ENCODE measurements around the gene TEX2. TPM values are rescaled to one million over a fixed set of nuclear protein-coding genes. Genes with fewer than 3 reads are reported as not detected.
A peak's percentile ranks its signal among the peaks of the same experiment; 100 is the strongest.
"Not testable (repeated sequence)": the region's sequence is repeated elsewhere in the genome, so short reads cannot be mapped to it uniquely, and the experiment has no call there.

The TEX2 gene
- total RNA-seq, 1 donor from 2014 or later: 34.9 TPM

DNA sequence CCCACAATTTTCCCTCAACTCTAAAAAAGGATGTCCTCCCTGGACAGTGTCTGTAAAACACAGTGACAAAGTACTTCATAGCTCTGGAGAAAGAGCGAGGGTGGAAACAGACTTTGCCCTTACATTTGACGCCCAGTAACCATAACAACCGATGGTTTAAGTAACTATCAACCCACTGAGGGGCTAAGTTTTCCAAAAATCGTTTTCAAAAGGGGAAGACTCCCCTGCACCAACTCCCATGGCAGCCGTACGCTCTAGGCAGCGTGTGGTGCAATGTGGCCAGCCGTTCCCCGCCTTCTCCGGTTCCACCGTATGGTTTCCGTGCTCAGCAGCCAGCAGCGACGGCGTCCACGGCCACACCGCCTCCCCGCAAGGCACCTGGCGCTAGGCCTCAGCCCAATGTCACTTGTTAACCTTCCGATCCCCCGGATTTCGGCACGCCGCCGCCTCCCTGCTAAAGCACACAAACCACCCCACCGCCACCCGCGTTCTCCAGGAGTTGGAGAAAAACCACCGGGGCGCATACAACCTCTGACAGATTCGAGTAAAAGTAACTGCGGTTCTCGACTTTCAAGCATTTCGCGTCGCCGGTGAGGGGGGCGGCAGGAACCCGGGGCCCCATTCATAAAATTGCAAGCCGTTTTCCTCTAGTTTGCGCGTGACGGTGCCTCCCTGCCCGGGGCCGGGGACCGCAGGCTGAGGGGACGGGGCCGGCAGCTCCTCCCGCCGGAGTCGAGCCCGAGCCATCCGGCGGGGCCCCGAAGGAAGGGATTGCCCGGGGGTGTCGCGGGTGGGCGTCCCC, 661 bp downstream of the TEX2 start:
- DNase-seq: peak; percentile 45

DNA sequence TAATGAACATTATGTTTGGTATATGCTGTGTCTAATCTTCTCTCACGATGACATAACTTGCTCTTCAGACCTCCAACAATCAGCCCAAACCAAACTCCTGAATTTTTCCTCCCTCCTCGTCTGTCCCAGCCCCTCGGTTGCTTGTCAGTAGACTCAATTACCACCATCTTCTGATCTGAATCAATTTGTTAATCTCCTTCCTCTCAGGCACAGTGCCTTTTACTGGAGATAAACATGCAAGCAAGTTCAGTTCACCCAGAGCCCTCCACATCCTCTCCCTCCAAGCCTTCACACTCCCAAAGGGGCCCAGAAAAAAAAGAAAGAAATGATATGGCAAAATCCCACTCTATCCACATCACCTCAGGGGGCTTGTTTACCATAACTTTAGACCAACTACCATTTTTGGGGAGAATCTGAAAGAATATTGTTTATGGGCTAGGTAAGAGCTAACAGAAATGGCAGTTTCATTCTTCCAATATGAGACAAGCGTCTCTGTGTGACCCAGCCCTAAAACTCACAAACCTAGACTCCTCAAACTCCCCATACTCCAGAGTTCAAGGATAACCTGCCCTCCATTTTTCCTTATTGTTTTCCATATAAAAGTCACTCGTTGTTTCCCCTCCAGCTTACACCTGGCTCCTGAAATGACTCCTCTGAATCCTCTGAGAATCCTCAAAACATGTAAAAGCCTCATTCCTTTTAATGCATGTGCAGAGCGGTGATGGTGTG, 1.5 kb downstream of the TEX2 start:
- DNase-seq: no peak

DNA sequence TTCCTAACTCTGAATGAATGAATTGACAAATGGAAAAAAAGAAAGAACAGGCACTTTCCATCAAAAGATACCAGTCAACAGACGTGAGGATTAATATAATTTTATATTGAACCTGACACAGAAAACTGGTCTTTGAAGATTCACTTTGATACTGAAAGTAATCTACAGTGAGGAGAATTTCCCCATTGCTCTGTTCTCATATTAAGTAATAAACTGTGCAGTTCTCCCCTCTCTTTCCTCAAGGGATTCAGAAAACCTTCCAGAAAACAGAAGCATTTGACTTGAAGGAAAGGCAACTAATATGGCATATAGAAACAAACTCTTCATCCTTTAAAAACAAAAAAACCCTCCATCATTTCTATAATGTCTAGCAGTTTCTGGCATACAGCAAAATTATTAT, 2.2 kb downstream of the TEX2 start:
- DNase-seq: no peak

DNA sequence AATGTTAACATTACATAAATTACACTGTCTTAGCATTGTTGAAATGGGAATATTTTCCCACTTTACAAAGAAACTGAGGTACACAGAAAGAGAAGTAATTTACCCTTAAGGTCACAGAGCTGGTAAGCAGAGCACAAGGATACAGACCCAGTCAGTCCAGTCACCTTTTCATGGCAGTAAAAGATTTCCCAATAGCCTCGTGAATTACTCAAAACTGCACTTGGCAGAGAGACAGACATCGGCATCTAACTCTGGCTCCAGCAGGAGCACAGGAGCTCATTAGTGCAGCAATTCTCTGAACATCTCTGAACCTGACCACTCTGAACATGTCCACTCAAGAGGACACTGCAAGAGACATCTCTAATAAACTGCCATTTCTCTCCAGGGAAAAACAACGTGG, 3.1 kb downstream of the TEX2 start:
- no peak for DNase-seq

DNA sequence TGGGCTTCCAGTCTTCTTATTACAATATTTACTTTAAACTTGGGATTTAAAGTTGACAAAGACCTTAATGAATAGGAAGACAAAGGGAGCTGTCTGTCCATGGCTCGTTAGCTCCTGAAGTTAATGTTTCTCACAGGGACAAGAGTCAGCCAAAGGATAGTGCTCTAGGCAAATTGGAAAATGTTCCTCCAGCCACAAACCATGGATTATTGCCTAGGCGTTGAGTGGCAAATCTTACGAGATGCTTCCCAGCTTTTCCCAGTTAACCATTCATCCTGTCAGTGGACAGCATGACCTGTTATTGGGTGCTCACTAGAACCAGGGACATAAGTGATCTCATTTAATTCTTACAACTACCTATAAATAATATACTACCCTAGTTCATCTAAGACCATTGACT, 3.6 kb downstream of the TEX2 start:
- no peak for DNase-seq

DNA sequence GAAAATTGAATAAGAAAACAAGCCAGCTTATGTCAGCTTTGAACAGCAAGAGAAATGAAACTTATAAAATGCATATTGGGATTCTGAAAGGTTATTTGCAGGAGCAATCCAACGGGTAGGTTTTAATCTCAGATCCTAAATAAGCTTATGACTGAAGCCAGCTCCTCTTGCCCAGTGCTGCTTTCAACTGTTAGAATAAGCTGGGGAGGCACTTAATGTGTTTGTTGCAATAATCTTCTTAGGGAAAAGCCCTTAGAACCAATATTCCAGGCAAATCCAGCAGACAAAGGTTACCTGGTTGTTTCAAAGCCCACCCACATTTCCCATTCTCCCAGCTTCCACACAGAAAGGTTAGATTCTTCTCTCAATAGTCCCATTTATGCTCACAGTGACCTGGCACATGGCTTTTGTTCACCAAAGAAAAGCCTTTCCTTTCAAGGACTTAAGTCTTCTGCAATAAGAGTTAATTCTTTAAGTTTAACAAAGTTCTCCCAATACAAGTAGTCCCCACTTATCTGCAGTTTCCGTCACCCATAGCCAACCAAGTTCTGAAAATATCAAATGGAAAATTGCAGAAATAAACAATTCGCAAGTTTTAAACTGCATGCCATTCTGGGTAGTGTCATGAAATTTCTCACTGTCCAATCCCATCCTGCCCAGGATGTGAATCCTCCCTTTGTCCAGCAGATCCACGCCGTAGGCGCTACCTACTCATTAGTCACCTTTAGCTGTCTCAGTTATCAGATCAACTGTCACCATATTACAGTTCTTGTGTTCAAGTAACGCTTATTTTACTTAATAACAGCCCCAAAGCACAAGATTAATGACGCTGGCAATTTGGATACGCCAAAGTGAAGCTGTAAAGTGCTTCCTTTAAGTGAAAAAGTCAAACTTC, 5.9 kb downstream of the TEX2 start:
- DNase-seq: no peak

DNA sequence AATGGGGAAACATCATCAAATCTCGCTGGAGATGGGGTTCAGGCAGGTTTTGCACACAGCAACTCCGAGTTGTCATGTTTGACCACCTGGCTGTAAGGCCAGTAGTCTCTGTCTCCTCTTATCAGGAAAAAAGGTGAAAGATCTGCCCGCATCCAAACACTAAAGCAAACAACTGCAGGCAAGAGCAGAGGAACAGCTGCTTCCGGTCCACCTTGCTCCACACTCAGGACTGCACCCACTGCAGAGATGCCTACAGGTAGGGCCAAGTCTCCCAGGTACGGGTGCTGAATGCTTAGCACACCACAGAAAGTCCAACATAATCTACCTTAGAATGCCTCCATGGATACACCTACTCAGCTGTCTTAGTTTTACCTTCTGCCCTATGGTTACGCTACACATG, 7.3 kb downstream of the TEX2 start:
- DNase-seq: no peak

DNA sequence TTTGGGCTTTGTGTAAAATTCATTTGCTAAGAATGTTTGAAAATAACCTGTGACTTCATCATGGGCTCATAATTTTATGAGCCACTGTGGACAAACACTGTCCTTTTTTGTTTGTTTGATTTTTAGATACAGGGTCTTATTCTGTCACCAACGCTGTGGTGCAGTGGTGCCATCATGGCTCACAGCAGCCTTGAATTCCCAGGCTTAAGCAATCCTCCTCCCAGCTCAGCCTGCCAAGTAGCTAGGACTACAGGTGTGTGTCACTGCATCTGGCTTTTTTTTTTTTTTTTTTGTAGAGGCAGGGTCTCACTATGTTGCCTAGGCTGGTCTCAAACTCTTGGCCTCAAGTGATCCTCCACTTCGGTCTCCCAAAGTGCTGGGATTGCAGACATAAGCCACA, 8.3 kb downstream of the TEX2 start:
- DNase-seq: no peak

DNA sequence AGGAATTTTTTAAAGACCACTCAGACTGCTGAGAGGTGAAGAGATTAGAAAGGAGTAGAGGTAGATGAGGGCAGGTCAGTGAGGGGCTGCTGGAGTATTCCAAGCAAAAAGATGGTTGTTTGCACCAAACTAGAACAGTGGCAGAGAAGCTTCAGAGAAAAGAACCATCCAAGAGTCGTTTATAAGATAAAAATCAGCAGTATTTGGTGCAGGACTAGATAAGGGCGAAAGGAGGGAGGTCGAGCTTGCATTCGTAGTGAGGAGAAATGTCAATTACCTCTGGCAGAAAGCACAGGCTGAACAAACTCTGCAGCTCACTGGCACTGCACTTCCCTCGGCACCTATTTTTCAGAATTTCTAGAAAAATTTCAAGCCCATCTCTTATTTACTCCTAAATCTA, 9.6 kb downstream of the TEX2 start:
- no peak for DNase-seq

DNA sequence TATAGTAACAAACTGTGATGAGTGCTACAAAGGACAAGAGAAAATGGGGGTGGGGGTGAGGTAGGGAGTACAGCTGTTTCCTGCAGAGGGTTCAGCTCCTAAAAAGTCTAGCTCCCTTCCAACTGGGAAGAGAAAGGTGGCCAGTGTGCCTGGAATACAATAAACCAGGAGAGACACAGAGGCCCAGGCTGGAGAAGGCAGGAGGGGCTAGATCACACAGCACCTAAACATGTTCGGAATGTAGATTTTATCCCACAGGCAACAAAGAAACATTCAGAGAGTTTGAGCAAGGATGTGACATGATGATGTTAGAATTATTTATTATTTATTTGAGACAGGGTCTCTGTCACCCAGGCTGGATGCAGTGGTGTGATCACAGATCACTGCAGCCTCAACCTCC, 10.2 kb downstream of the TEX2 start:
- no peak for DNase-seq

DNA sequence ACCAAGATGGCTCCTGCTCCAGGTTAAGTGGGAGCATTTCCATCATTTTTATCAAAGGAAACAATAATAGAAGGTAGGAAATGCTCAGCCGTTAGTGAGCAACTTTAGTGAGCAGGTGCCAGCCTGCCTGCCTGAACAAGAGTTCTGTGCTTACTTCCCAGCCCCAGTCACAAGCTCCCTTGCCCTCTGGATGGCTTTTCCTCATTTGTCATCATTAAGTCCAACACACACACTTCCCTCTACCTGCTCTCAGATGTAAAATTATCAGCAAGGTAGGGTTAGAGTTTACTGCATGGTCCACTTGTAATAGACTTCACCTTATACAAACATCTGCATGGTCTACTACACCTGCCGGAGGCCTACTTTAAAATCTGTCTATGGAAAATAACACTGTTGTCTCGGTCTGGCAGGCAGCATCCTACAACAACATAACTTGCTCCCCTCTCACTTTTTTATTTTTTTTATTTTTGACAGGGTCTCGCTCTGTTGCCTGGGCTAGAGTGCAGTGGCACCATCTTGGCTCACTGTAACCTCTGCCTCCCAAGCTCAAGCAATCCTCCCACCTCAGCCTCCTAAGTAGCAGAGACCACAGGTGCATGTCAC, 12.7 kb downstream of the TEX2 start:
- DNase-seq: no peak

DNA sequence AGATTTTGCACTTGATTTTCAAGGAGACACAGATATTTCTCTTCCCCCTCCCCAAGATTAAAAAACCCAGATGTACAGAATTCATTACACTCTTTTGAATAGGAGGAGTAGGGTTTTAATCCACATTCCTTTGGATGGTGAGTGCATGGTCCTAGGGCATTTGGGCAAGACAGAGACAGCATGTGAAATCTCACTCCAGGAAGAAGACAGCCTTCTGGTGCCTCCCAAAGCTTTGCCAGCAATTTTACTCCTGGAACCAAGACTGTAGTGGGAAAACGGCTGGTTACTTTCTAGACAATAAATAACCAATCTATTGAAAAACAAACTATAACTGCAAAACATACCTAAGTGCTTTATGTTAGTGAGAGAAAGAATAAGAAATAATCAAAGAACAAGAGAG, 15.2 kb downstream of the TEX2 start:
- DNase-seq: no peak

DNA sequence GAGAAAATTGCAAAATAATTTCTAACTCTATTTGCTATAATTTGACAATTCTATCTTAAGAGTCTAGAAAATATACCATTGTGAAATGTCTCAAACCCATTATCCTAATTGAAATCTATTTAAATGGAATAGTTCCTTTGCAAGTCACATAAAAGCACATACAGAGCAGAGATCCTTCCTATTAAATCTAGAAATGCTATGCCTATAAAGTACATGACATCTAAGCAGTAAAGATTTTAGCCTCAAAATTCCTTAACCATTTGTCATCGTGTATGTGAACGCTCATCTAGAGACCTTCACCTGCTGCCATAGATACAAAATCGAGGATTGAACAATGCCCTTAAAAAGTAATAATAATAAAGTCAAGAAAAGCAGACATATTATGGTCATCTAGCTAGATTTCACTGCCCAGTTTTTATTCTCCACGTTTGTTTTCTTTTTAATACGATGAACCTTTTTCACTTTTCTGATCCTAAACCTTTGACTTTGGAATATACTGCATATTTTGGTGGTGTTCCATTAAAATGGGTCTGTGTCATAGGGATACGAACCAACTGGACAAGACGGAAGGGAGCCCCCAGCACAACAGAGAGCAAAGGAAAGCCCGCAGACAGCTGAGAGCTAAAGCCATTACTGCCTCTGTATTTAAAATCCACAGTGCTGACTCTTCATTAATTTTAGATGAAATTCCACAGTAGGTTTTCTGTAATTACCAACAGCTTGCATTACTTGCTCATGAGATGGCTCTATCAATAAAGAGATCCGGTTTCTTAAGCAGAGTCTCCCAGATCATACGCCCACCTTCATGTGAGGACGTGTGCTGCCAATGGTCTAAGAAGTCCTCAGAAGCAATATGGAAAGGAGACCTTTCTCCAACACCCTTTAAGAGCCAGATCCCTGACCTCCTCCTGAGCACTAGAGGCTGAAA, 17.6 kb downstream of the TEX2 start:
- no peak for DNase-seq

DNA sequence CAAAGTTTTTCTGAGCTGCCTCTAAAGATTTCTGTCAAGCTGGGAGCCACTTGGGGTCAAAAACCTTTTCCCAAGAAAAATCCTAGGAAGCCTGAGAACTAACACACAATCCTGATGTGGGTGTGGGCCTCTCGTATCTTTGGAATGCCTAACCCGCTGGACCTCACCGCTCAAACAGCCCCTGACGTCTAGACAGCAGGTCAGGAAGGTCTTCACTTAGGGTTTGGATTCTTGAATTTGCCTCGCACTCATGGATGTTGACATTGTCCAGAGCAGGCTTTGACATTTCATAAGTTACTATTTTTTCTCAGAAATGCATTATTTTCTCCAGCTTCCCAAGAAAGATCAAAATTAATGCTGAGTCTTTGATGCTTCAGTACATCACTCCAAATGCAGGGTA, 18.9 kb downstream of the TEX2 start:
- no peak for DNase-seq

DNA sequence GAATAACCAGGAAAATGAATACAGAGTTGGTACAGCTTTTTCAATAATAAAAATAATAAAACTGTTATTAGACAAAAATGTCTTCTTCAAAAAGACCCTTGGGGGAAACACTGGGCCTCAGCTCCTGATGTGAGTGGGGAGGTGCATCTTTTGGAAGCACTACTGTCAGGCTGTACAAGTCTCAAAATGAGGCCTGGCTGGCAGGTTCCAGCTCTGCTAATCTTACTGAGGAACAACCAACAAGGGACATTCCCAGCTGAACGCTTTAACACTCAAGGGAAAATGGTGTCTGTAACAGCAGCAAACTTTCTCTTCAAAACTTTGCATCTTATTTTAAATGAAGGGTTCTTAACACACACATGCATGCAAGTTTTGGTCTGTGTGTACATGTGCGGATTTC, 19.7 kb downstream of the TEX2 start:
- DNase-seq: no peak

DNA sequence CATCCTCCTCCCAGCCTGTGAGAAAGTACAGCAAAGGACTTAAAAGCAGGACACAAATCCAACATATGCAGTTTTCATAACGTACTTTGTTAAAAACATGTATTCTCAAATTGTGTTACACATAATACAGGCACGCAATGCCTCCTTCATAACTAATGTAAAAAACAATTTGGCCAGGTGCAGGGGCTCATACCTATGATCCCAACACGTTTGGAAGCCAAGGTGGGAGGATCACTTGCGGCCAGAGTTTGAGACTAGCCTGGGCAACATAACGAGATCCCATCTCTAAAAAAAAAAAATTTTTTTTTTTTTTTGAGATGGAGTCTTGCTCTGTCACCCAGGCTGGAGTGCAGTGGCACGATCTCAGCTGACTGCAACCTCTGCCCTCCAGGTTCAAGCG, 20.4 kb downstream of the TEX2 start:
- DNase-seq: no peak

DNA sequence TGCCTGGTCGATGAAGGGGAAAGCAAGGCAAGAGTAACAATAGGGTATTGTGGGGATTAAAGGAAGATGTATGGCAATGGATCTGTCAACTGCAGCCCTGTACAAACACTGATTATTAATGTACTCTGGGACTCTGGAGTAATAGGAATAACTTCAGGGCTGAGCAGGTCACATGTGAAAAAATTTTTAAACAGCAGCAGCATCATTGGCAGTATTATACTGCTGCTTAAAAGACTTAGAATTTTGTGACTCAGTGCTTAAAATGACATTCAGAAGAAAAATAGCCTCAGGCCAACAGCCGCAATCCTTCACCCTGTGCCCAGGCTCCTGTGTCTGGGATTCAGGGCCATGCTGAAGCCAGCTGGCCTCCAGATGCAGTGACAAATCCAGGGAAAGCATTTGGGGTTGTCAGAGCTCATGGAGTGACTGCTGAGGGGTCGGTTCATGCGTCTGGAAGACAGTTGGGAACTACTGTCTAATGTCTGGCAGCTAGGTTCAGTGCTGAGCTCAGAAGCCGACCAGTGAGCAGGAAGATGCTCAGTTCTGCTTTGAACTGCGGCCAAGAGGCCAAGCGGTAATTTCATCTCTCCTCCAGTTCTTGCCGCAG, 22.2 kb downstream of the TEX2 start:
- DNase-seq: peak; percentile 28

DNA sequence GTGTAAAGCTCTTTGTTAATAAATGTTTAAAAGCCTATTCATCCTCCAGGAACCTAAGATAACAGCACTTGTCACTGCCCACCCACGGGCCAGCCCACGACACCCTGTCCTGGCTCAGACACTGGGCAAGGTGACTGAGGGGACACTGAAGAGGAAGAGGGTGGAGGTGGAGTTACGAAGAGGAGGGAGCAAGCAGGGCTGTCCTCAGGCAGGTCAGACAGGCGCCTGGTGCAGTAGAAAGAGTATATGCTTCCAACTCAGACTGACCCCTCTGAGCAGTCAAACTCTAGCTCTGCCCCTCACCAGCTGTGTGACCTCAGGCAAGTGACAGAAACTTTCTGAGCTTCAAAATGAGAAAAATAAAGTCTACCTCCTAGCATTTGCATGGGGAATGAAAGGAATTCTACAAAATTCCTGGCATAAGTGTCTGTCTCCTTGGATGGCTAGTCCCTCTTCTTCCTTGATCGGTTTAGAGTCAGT, 22.8 kb downstream of the TEX2 start:
- DNase-seq: peak; percentile 33

DNA sequence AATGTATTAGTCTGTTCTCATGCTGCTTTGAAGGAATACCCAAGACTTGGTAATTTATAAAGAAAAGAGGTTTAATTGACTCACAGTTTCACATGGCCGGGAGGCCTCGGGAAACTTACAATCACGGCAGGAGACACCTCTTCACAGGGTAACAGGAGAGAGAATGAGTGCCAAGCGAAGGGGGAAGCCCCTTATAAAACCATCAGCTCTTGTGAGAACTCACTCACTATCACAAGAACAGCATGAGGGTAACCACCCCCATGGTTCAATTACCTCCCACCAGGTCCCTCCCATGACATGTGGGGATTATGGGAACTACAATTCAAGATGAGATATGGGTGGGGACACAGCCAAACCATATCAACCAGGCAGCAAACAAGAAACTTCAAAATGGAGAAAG, 24.6 kb downstream of the TEX2 start:
- not testable (repeated sequence) for DNase-seq

DNA sequence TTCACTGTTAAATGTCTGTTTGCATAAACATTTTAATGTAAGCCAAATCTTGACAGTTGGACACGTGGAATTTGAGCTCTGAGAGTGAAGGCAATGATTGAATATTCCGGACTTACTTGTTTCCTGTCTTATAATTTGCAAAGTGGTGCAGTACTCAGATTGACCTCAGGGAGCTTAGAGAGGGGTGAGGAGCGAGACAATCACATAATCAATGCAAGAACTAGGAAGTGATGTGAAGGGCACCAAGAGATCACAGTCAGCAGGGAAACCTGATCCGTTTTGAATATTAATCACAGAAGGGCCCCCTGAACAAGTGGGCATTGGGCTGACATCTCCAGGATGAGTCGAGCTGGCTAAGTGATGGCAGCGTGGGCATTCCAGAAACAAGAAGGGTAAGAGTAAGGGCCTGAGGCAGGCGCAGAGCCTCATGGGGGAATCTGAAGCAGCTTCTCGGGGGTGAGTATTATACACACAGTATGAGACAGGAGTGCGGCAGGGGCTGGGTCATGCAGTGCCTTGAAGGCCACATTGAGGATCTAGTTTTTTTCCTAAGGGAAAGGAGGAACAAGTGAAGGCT, 26.1 kb downstream of the TEX2 start:
- DNase-seq: peak; percentile 52

DNA sequence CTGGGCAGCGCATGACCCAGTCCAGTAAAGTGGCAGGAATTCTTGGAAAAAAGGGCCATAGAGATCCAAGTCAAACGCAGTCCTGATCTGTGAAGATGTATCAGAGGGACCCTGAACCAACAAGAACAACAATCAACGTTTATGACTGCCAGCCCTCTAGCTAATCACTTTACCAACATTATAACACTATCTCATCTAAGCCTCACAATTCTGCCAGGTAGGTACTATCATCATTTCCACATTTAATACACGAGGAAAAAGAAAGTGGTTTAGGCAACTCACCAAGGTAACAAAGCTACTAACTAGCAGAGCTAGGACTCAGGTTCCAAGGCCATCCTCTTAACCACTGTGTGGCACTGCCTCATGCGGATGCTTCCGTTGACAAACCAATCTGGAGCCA, 28.1 kb downstream of the TEX2 start:
- DNase-seq: no peak
